ENCODE data around the gene ESPNL.
A peak's percentile ranks its signal among the peaks of the same experiment; 100 is the strongest.

ESPNL gene

GRCh38 chr2:238173692-238174091 is 73.6 kb downstream of the ESPNL start:
- Histone ChIP-seq H3K23ac (ENCODE audit: low read length in 2 of 2) (no peak overlapping the region), H3K9me3 (ENCODE audit: control insufficient read depth, low read length) (no peaks in the 10 kb centered on the region), H2BK5ac (ENCODE audit: low read depth, low read length, poor library complexity, severe bottlenecking) (no peak overlapping the region), H3K79me1 (replicated peaks; ENCODE audit: low read length, poor library complexity, severe bottlenecking) (peaks cover 30% of the 10 kb centered on the region), H3K27me3 (ENCODE audit: control insufficient read depth in 1 of 2, insufficient read depth in 1 of 2, low read length in 2 of 2) (no peaks in the 10 kb centered on the region), H2BK12ac (ENCODE audit: low read length in 2 of 2) (no peak overlapping the region), H4K8ac (ENCODE audit: low read length) (no peak overlapping the region), H3K4me1 (ENCODE audit: control insufficient read depth, insufficient read depth, low read depth, low read length) (peaks cover 20% of the 10 kb centered on the region), H3K14ac (ENCODE audit: low read length in 2 of 2) (no peak overlapping the region), H3K9ac (ENCODE audit: low read length) (no peak overlapping the region), H2BK15ac (ENCODE audit: low read depth, poor library complexity, severe bottlenecking) (no peak overlapping the region), H2AFZ (ENCODE audit: low read depth, low read length) (no peak overlapping the region), H3K27ac (ENCODE audit: low read length, poor library complexity, severe bottlenecking) (no peak overlapping the region), H3K4me2 (ENCODE audit: low read length, poor library complexity, severe bottlenecking) (no peak overlapping the region), H3K4ac (ENCODE audit: low read depth in 1 of 2, low read length in 2 of 2) (no peak overlapping the region), H3K36me3 (ENCODE audit: control insufficient read depth in 1 of 2, insufficient read depth in 2 of 2, low read depth in 1 of 2, low read length in 2 of 2) (peaks cover 50 to 74% of the 10 kb centered on the region in 2 experiments), H3K18ac (ENCODE audit: low read depth in 1 of 2, low read length in 2 of 2) (no peak overlapping the region), H3K4me3 (ENCODE audit: insufficient read depth in 1 of 2, low read depth in 1 of 2, low read length in 2 of 2) (no peak overlapping the region), H2BK120ac (ENCODE audit: low read depth, low read length) (no peak overlapping the region), H2AK5ac (ENCODE audit: low read length, severe bottlenecking) (no peak overlapping the region), H4K91ac (ENCODE audit: low read length) (no peak overlapping the region)
- no peak for DNase-seq
- 100% methylated on average over 2 of the region's 2 CpGs for WGBS

GRCh38 chr2:238174291-238174690 is 74.2 kb downstream of the ESPNL start:
- no peak overlapping the region for H3K18ac ChIP-seq (ENCODE audit: low read depth in 1 of 2, low read length in 2 of 2)
- H3K36me3 ChIP-seq (ENCODE audit: control insufficient read depth in 1 of 2, insufficient read depth in 2 of 2, low read depth in 1 of 2, low read length in 2 of 2): peaks cover 53 to 74% of the 10 kb centered on the region in 2 experiments
- H3K4me1 ChIP-seq (ENCODE audit: control insufficient read depth, insufficient read depth, low read depth, low read length): peaks cover 16% of the 10 kb centered on the region
- H2BK15ac ChIP-seq (ENCODE audit: low read depth, poor library complexity, severe bottlenecking): peak overlapping the region; percentile 64
- H3K23ac ChIP-seq (ENCODE audit: low read length in 2 of 2): no peak overlapping the region
- H3K4ac ChIP-seq (ENCODE audit: low read depth in 1 of 2, low read length in 2 of 2): no peak overlapping the region
- peaks cover 30% of the 10 kb centered on the region for H3K79me1 ChIP-seq (replicated peaks; ENCODE audit: low read length, poor library complexity, severe bottlenecking)
- H3K27ac ChIP-seq (ENCODE audit: low read length, poor library complexity, severe bottlenecking): no peak overlapping the region
- H3K27me3 ChIP-seq (ENCODE audit: control insufficient read depth in 1 of 2, insufficient read depth in 1 of 2, low read length in 2 of 2): no peaks in the 10 kb centered on the region
- no peaks in the 10 kb centered on the region for H3K9me3 ChIP-seq (ENCODE audit: control insufficient read depth, low read length)
- H3K9ac ChIP-seq (ENCODE audit: low read length): no peak overlapping the region
- no peak overlapping the region for H2BK120ac ChIP-seq (ENCODE audit: low read depth, low read length)
- no peak overlapping the region for H3K4me3 ChIP-seq (ENCODE audit: insufficient read depth in 1 of 2, low read depth in 1 of 2, low read length in 2 of 2)
- H2BK12ac ChIP-seq (ENCODE audit: low read length in 2 of 2): no peak overlapping the region
- no peak overlapping the region for H2AK5ac ChIP-seq (ENCODE audit: low read length, severe bottlenecking)
- no peak overlapping the region for H2BK5ac ChIP-seq (ENCODE audit: low read depth, low read length, poor library complexity, severe bottlenecking)
- no peak for DNase-seq
- no peak overlapping the region for H3K14ac ChIP-seq (ENCODE audit: low read length in 2 of 2)
- H2AFZ ChIP-seq (ENCODE audit: low read depth, low read length): no peak overlapping the region
- 95% methylated on average over 7 of the region's 8 CpGs for WGBS
- no peak overlapping the region for H3K4me2 ChIP-seq (ENCODE audit: low read length, poor library complexity, severe bottlenecking)
- H4K91ac ChIP-seq (ENCODE audit: low read length): no peak overlapping the region
- peak overlapping the region; percentile 9 for H4K8ac ChIP-seq (ENCODE audit: low read length)

- H3K27ac ChIP-seq (ENCODE audit: low read length, poor library complexity, severe bottlenecking): no peak overlapping the region
- H2BK120ac ChIP-seq (ENCODE audit: low read depth, low read length): no peak overlapping the region
- no peak overlapping the region for H3K4me3 ChIP-seq (ENCODE audit: insufficient read depth in 1 of 2, low read depth in 1 of 2, low read length in 2 of 2)
- no peak overlapping the region for H3K4ac ChIP-seq (ENCODE audit: low read depth in 1 of 2, low read length in 2 of 2)
- no peak overlapping the region for H3K9ac ChIP-seq (ENCODE audit: low read length)
- H3K27me3 ChIP-seq (ENCODE audit: control insufficient read depth in 1 of 2, insufficient read depth in 1 of 2, low read length in 2 of 2): no peaks in the 10 kb centered on the region
- WGBS: 82% methylated on average over 3 of the region's 3 CpGs
- no peak overlapping the region for H2BK15ac ChIP-seq (ENCODE audit: low read depth, poor library complexity, severe bottlenecking)
- no peak overlapping the region for H2AFZ ChIP-seq (ENCODE audit: low read depth, low read length)
- no peak overlapping the region for H2AK5ac ChIP-seq (ENCODE audit: low read length, severe bottlenecking)
- no peak overlapping the region for H3K18ac ChIP-seq (ENCODE audit: low read depth in 1 of 2, low read length in 2 of 2)
- no peak overlapping the region for H2BK5ac ChIP-seq (ENCODE audit: low read depth, low read length, poor library complexity, severe bottlenecking)
- peaks cover 54 to 78% of the 10 kb centered on the region in 2 experiments for H3K36me3 ChIP-seq (ENCODE audit: control insufficient read depth in 1 of 2, insufficient read depth in 2 of 2, low read depth in 1 of 2, low read length in 2 of 2)
- peaks cover 14% of the 10 kb centered on the region for H3K4me1 ChIP-seq (ENCODE audit: control insufficient read depth, insufficient read depth, low read depth, low read length)
- no peak overlapping the region for H4K8ac ChIP-seq (ENCODE audit: low read length)
- peak overlapping the region in 1 of 2 experiments; percentile 27 for H3K23ac ChIP-seq (ENCODE audit: low read length in 2 of 2)
- no peak overlapping the region for H4K91ac ChIP-seq (ENCODE audit: low read length)
- DNase-seq: no peak
- H3K79me1 ChIP-seq (replicated peaks; ENCODE audit: low read length, poor library complexity, severe bottlenecking): peaks cover 31% of the 10 kb centered on the region
- H3K4me2 ChIP-seq (ENCODE audit: low read length, poor library complexity, severe bottlenecking): no peak overlapping the region
- no peaks in the 10 kb centered on the region for H3K9me3 ChIP-seq (ENCODE audit: control insufficient read depth, low read length)
- no peak overlapping the region for H2BK12ac ChIP-seq (ENCODE audit: low read length in 2 of 2)
- H3K14ac ChIP-seq (ENCODE audit: low read length in 2 of 2): no peak overlapping the region
Measured at GRCh38 chr2:238174701-238175100, 74.6 kb downstream of the ESPNL start.

- H4K91ac ChIP-seq (ENCODE audit: low read length): no peak overlapping the region
- H3K9ac ChIP-seq (ENCODE audit: low read length): no peak overlapping the region
- no peak overlapping the region for H2BK12ac ChIP-seq (ENCODE audit: low read length in 2 of 2)
- H2BK5ac ChIP-seq (ENCODE audit: low read depth, low read length, poor library complexity, severe bottlenecking): no peak overlapping the region
- peaks cover 5% of the 10 kb centered on the region for H3K4me1 ChIP-seq (ENCODE audit: control insufficient read depth, insufficient read depth, low read depth, low read length)
- H3K4ac ChIP-seq (ENCODE audit: low read depth in 1 of 2, low read length in 2 of 2): no peak overlapping the region
- no peak overlapping the region for H3K27ac ChIP-seq (ENCODE audit: low read length, poor library complexity, severe bottlenecking)
- peaks cover 37% of the 10 kb centered on the region for H3K79me1 ChIP-seq (replicated peaks; ENCODE audit: low read length, poor library complexity, severe bottlenecking)
- no peak overlapping the region for H2AK5ac ChIP-seq (ENCODE audit: low read length, severe bottlenecking)
- H4K8ac ChIP-seq (ENCODE audit: low read length): no peak overlapping the region
- no peak overlapping the region for H3K4me3 ChIP-seq (ENCODE audit: insufficient read depth in 1 of 2, low read depth in 1 of 2, low read length in 2 of 2)
- peak; percentile 82 for DNase-seq
- no peak overlapping the region for H2BK120ac ChIP-seq (ENCODE audit: low read depth, low read length)
- no peaks in the 10 kb centered on the region for H3K9me3 ChIP-seq (ENCODE audit: control insufficient read depth, low read length)
- H3K4me2 ChIP-seq (ENCODE audit: low read length, poor library complexity, severe bottlenecking): no peak overlapping the region
- no peak overlapping the region for H3K18ac ChIP-seq (ENCODE audit: low read depth in 1 of 2, low read length in 2 of 2)
- no peak overlapping the region for H3K23ac ChIP-seq (ENCODE audit: low read length in 2 of 2)
- no peak overlapping the region for H2BK15ac ChIP-seq (ENCODE audit: low read depth, poor library complexity, severe bottlenecking)
- no peak overlapping the region for H3K14ac ChIP-seq (ENCODE audit: low read length in 2 of 2)
- H3K36me3 ChIP-seq (ENCODE audit: control insufficient read depth in 1 of 2, insufficient read depth in 2 of 2, low read depth in 1 of 2, low read length in 2 of 2): peaks cover 58 to 87% of the 10 kb centered on the region in 2 experiments
- no peaks in the 10 kb centered on the region for H3K27me3 ChIP-seq (ENCODE audit: control insufficient read depth in 1 of 2, insufficient read depth in 1 of 2, low read length in 2 of 2)
- no peak overlapping the region for H2AFZ ChIP-seq (ENCODE audit: low read depth, low read length)
Measured at GRCh38 chr2:238176613-238177012, 76.5 kb downstream of the ESPNL start.
